Measurements from ENCODE around the gene ATXN3L. TPM values are rescaled to one million over a fixed set of nuclear protein-coding genes. Genes with fewer than 3 reads are reported as not detected.

ATXN3L gene
- total RNA-seq, 1 donor from 2014 or later = not detected

DNA sequence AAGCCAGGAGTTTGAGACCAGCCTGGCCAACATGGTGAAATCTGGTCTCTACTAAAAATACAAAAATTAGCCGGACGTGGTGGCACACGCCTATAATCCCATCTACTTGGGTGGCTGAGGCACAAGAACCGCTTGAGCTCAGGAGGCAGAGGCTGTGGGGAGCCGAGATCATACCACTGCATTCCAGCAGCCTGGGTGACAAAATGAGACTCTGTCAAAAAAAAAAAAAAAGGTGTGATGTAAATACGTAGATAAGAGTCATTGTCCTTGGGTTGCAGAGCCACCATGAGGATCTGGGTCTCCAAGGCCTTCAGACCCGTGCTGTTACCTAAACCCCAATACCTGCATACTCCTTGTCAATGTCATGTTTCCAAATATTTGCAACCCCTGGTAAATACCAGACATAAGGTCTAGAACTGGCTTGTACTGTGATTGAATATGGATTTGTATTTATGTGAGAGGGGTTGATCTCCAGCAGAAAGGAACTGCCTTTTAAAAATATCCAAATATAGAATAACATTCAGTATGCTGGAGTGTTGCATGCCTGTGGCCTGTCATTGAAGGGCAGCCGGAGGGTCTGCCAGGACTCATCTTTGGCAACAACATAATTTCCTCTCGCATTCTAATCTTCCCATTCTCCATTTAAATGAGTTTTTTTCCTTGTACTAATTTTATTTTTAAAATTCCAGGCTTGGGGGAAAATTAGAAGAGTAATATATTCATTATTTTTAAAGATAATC is 40.4 kb downstream of the ATXN3L start:
- no peaks in the 10 kb centered on the region for H3K36me3 ChIP-seq (ENCODE audit: control insufficient read depth, insufficient read depth, low read length)
- H3K4me3 ChIP-seq (ENCODE audit: low read depth, low read length) = no peak overlapping the region
- H3K27me3 ChIP-seq (ENCODE audit: control insufficient read depth, insufficient read depth, low read length) = no peaks in the 10 kb centered on the region
- no peak for TF ChIP-seq CTCF (IDR thresholded peaks at IDR 0.05; ENCODE audit: insufficient read depth, low read length, severe bottlenecking)
- no peak for FAIRE-seq
- no peak for DNase-seq (ENCODE audit: low read depth)

DNA sequence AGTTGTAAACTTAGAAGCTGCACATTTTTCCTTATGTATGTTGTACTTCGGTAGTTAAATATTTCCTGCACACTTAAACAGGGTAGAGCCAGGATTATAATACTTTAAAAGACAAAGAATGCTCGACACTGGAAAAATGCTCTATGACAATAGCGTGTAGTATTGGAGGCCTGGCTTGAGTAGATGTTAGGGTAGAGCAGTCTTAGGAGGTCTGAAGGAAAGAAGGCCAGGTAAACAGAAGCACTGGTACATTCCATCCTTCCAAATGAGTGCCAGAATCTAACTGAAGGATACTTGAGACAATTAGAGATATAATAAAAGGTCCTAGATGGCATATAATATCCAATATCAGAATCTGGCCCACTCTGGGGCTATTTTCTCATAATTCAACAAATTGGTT is 42.3 kb downstream of the ATXN3L start:
- no peak for DNase-seq (ENCODE audit: low read depth)
- no peaks in the 10 kb centered on the region for H3K27me3 ChIP-seq (ENCODE audit: control insufficient read depth, insufficient read depth, low read length)
- H3K36me3 ChIP-seq (ENCODE audit: control insufficient read depth, insufficient read depth, low read length) = no peaks in the 10 kb centered on the region
- H3K4me3 ChIP-seq (ENCODE audit: low read depth, low read length) = no peak overlapping the region
- FAIRE-seq = no peak
- TF ChIP-seq CTCF (IDR thresholded peaks at IDR 0.05; ENCODE audit: insufficient read depth, low read length, severe bottlenecking) = no peak

DNA sequence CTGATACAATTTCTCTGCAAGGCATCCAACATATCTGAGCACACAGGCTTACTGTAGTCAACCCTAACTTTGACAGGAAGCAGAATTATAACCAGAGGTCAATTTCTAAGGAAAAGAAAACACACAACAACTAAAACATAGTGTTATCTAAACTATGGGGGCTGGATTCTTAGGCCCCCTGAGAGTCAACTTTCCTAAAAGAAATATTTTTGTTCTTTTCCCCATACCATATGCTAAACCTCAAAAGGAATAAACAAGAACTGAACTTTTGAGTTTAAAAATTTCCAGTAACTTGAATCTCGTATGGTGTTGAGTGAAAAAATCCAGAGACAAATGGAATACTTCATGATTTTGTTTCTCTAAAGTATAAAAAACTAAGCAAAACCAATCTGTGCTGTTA is 42.9 kb downstream of the ATXN3L start:
- Histone ChIP-seq H3K27me3 (ENCODE audit: control insufficient read depth, insufficient read depth, low read length) (no peaks in the 10 kb centered on the region), H3K4me3 (ENCODE audit: low read depth, low read length) (no peak overlapping the region), H3K36me3 (ENCODE audit: control insufficient read depth, insufficient read depth, low read length) (no peaks in the 10 kb centered on the region)
- no peak for TF ChIP-seq CTCF (IDR thresholded peaks at IDR 0.05; ENCODE audit: insufficient read depth, low read length, severe bottlenecking)
- DNase-seq (ENCODE audit: low read depth) (no peak), FAIRE-seq (no peak)

- no peak for TF ChIP-seq CTCF (IDR thresholded peaks at IDR 0.05; ENCODE audit: insufficient read depth, low read length, severe bottlenecking)
- Histone ChIP-seq H3K4me3 (ENCODE audit: low read depth, low read length) (no peak overlapping the region), H3K36me3 (ENCODE audit: control insufficient read depth, insufficient read depth, low read length) (no peaks in the 10 kb centered on the region), H3K27me3 (ENCODE audit: control insufficient read depth, insufficient read depth, low read length) (no peaks in the 10 kb centered on the region)
- no peak for FAIRE-seq
- no peak for DNase-seq (ENCODE audit: low read depth)
These were observed 44.8 kb downstream of the ATXN3L start for GRCh38 chrX:13275031-13275430.

DNA sequence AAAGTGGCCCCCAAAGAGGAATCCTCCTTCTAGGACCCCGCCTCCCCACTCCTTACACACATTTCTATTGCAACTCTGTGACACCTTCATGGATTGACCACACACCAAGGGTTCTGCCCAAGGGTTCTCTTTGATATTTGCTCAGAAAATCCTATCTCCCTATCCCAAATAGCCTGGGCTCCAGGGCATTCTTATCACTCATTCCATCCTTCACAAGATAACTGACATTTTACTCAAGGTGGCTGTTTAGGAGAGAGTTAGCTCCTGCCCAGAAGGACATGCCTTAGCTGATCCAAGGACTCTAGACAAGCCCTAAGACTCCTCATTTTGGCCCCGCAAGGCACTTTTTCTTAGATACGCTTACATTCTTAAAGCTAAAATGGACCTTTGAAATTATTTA is 47.4 kb downstream of the ATXN3L start:
- Histone ChIP-seq H3K4me3 (ENCODE audit: low read depth, low read length) (no peak overlapping the region), H3K36me3 (ENCODE audit: control insufficient read depth, insufficient read depth, low read length) (no peaks in the 10 kb centered on the region), H3K27me3 (ENCODE audit: control insufficient read depth, insufficient read depth, low read length) (no peaks in the 10 kb centered on the region)
- FAIRE-seq (no peak), DNase-seq (ENCODE audit: low read depth) (no peak)
- TF ChIP-seq CTCF (IDR thresholded peaks at IDR 0.05; ENCODE audit: insufficient read depth, low read length, severe bottlenecking) = no peak

- FAIRE-seq (no peak), DNase-seq (ENCODE audit: low read depth) (no peak)
These were observed 48.3 kb downstream of the ATXN3L start for GRCh38 chrX:13271511-13271910.

More at GRCh38 chrX:13271511-13271910, 48.3 kb downstream of the ATXN3L start:
- no peak overlapping the region for H3K4me3 ChIP-seq (ENCODE audit: low read depth, low read length)
- TF ChIP-seq CTCF (IDR thresholded peaks at IDR 0.05; ENCODE audit: insufficient read depth, low read length, severe bottlenecking) = no peak
- no peaks in the 10 kb centered on the region for H3K36me3 ChIP-seq (ENCODE audit: control insufficient read depth, insufficient read depth, low read length)
- no peaks in the 10 kb centered on the region for H3K27me3 ChIP-seq (ENCODE audit: control insufficient read depth, insufficient read depth, low read length)

Data from bronchial epithelial cell (primary cell).